ENCODE data around the gene NSD2.

NSD2 gene

GRCh38 chr4:1961563-1961962 is 90.4 kb downstream of the NSD2 start:
- H3K36me3 Mint-ChIP-seq: peaks cover 57 to 74% of the 10 kb centered on the region in 2 donors
- no peak for ATAC-seq (replicated peaks)
- no peaks in the 10 kb centered on the region for H3K27me3 Mint-ChIP-seq

GRCh38 chr4:1962980-1963379 is 91.8 kb downstream of the NSD2 start:
- H3K27me3 Mint-ChIP-seq: no peaks in the 10 kb centered on the region
- H3K4me3 Mint-ChIP-seq: no peak overlapping the region
- DNase-seq (no peak), ATAC-seq (replicated peaks) (no peak)
- H3K36me3 Mint-ChIP-seq: peaks cover 52 to 72% of the 10 kb centered on the region in 2 donors
- no peaks in the 10 kb centered on the region for H3K4me1 Mint-ChIP-seq
- H3K27ac Mint-ChIP-seq: no peak overlapping the region
- H3K9me3 Mint-ChIP-seq: peaks cover 0 to 5% of the 10 kb centered on the region in 2 donors

More at GRCh38 chr4:1961563-1961962, 90.4 kb downstream of the NSD2 start:
- H3K9me3 Mint-ChIP-seq: peaks cover 0 to 5% of the 10 kb centered on the region in 2 donors
- H3K4me1 Mint-ChIP-seq: no peaks in the 10 kb centered on the region
- H3K27ac Mint-ChIP-seq: no peak overlapping the region
- no peak for DNase-seq
- H3K4me3 Mint-ChIP-seq: no peak overlapping the region

GRCh38 chr4:1964443-1964842 is 93.2 kb downstream of the NSD2 start:
- H3K27me3 Mint-ChIP-seq: no peaks in the 10 kb centered on the region
- H3K36me3 Mint-ChIP-seq: peaks cover 44 to 70% of the 10 kb centered on the region in 2 donors
- ATAC-seq (replicated peaks): no peak
- H3K4me3 Mint-ChIP-seq: no peak overlapping the region
- H3K9me3 Mint-ChIP-seq: peaks cover 0 to 5% of the 10 kb centered on the region in 2 donors
- H3K4me1 Mint-ChIP-seq: no peaks in the 10 kb centered on the region
- no peak overlapping the region for H3K27ac Mint-ChIP-seq
- DNase-seq: no peak

GRCh38 chr4:1964971-1965370 is 93.8 kb downstream of the NSD2 start:
- no peak for ATAC-seq (replicated peaks)

GRCh38 chr4:1967512-1968149 is 96.4 kb downstream of the NSD2 start:
- peaks cover 0 to 5% of the 10 kb centered on the region in 2 donors for H3K9me3 Mint-ChIP-seq
- peaks cover 41 to 63% of the 10 kb centered on the region in 2 donors for H3K36me3 Mint-ChIP-seq
- H3K4me3 Mint-ChIP-seq: no peak overlapping the region
- DNase-seq (no peak), ATAC-seq (replicated peaks) (no peak)
- no peak overlapping the region for H3K27ac Mint-ChIP-seq
- no peaks in the 10 kb centered on the region for H3K27me3 Mint-ChIP-seq
- no peaks in the 10 kb centered on the region for H3K4me1 Mint-ChIP-seq

More at GRCh38 chr4:1964971-1965370, 93.8 kb downstream of the NSD2 start:
- H3K4me3 Mint-ChIP-seq: no peak overlapping the region
- no peaks in the 10 kb centered on the region for H3K4me1 Mint-ChIP-seq
- no peaks in the 10 kb centered on the region for H3K27me3 Mint-ChIP-seq
- no peak overlapping the region for H3K27ac Mint-ChIP-seq
- H3K9me3 Mint-ChIP-seq: peaks cover 0 to 5% of the 10 kb centered on the region in 2 donors
- DNase-seq: no peak
- peaks cover 44 to 71% of the 10 kb centered on the region in 2 donors for H3K36me3 Mint-ChIP-seq

- no peaks in the 10 kb centered on the region for H3K27me3 Mint-ChIP-seq
- no peak overlapping the region for H3K4me3 Mint-ChIP-seq
- H3K36me3 Mint-ChIP-seq: peaks cover 39 to 63% of the 10 kb centered on the region in 2 donors
- ATAC-seq (replicated peaks) (no peak), DNase-seq (no peak)
- H3K4me1 Mint-ChIP-seq: no peaks in the 10 kb centered on the region
- peaks cover 0 to 5% of the 10 kb centered on the region in 2 donors for H3K9me3 Mint-ChIP-seq
- H3K27ac Mint-ChIP-seq: peak overlapping the region; percentile 75
Measured at GRCh38 chr4:1968686-1969295, 97.6 kb downstream of the NSD2 start.

- no peak for ATAC-seq (replicated peaks)
- no peak for DNase-seq
- Mint-ChIP-seq H3K27ac (no peak overlapping the region), H3K4me3 (no peak overlapping the region), H3K9me3 (peaks cover 0 to 2% of the 10 kb centered on the region in 2 donors), H3K27me3 (no peaks in the 10 kb centered on the region), H3K4me1 (no peaks in the 10 kb centered on the region), H3K36me3 (peaks cover 42 to 65% of the 10 kb centered on the region in 2 donors)
Measured at GRCh38 chr4:1969928-1970723, 98.9 kb downstream of the NSD2 start.

GRCh38 chr4:1970926-1971325 is 99.7 kb downstream of the NSD2 start:
- Mint-ChIP-seq H3K36me3 (peaks cover 43 to 63% of the 10 kb centered on the region in 2 donors), H3K27me3 (no peaks in the 10 kb centered on the region), H3K4me1 (no peaks in the 10 kb centered on the region), H3K27ac (no peak overlapping the region), H3K4me3 (no peak overlapping the region), H3K9me3 (no peaks in the 10 kb centered on the region)
- DNase-seq (no peak), ATAC-seq (replicated peaks) (no peak)

GRCh38 chr4:1971456-1972200 is 100.4 kb downstream of the NSD2 start:
- no peak overlapping the region for H3K27ac Mint-ChIP-seq
- no peaks in the 10 kb centered on the region for H3K4me1 Mint-ChIP-seq
- peaks cover 42 to 65% of the 10 kb centered on the region in 2 donors for H3K36me3 Mint-ChIP-seq
- H3K9me3 Mint-ChIP-seq: no peaks in the 10 kb centered on the region
- H3K4me3 Mint-ChIP-seq: no peak overlapping the region
- no peaks in the 10 kb centered on the region for H3K27me3 Mint-ChIP-seq
- DNase-seq: no peak
- ATAC-seq (replicated peaks): no peak

- ATAC-seq (replicated peaks): no peak
- Mint-ChIP-seq H3K4me3 (no peak overlapping the region), H3K27me3 (no peaks in the 10 kb centered on the region), H3K27ac (no peak overlapping the region), H3K9me3 (no peaks in the 10 kb centered on the region), H3K36me3 (peaks cover 42 to 71% of the 10 kb centered on the region in 2 donors), H3K4me1 (no peaks in the 10 kb centered on the region)
- no peak for DNase-seq
Measured at GRCh38 chr4:1972414-1972813, 101.2 kb downstream of the NSD2 start.

GRCh38 chr4:1973218-1973617 is 102.0 kb downstream of the NSD2 start:
- Mint-ChIP-seq H3K27me3 (no peaks in the 10 kb centered on the region), H3K27ac (no peak overlapping the region), H3K4me3 (no peak overlapping the region), H3K36me3 (peaks cover 43 to 64% of the 10 kb centered on the region in 2 donors), H3K4me1 (no peaks in the 10 kb centered on the region), H3K9me3 (no peaks in the 10 kb centered on the region)
- no peak for DNase-seq
- ATAC-seq (replicated peaks): no peak

- Mint-ChIP-seq H3K27me3 (no peaks in the 10 kb centered on the region), H3K36me3 (peaks cover 46 to 63% of the 10 kb centered on the region in 2 donors), H3K27ac (no peak overlapping the region), H3K4me1 (no peaks in the 10 kb centered on the region), H3K4me3 (no peak overlapping the region), H3K9me3 (no peaks in the 10 kb centered on the region)
- DNase-seq (no peak), ATAC-seq (replicated peaks) (no peak)
Measured at GRCh38 chr4:1973661-1974060, 102.5 kb downstream of the NSD2 start.

- DNase-seq (no peak), ATAC-seq (replicated peaks) (no peak)
- Mint-ChIP-seq H3K36me3 (peaks cover 52 to 66% of the 10 kb centered on the region in 2 donors), H3K27ac (peak overlapping the region; percentile 62), H3K4me3 (no peak overlapping the region), H3K9me3 (no peaks in the 10 kb centered on the region), H3K27me3 (no peaks in the 10 kb centered on the region), H3K4me1 (no peaks in the 10 kb centered on the region)
Measured at GRCh38 chr4:1974840-1975239, 103.6 kb downstream of the NSD2 start.

- H3K4me1 Mint-ChIP-seq: no peaks in the 10 kb centered on the region
- ATAC-seq (replicated peaks) (no peak), DNase-seq (no peak)
- H3K27ac Mint-ChIP-seq: no peak overlapping the region
- H3K9me3 Mint-ChIP-seq: no peaks in the 10 kb centered on the region
- no peaks in the 10 kb centered on the region for H3K27me3 Mint-ChIP-seq
- H3K4me3 Mint-ChIP-seq: no peak overlapping the region
- H3K36me3 Mint-ChIP-seq: peaks cover 49 to 65% of the 10 kb centered on the region in 2 donors
Measured at GRCh38 chr4:1975391-1975801, 104.2 kb downstream of the NSD2 start.

All from stimulated activated naive B cell treated with anti-CD40 and anti-IgM and Interleukin-4, amounts not matched to agents 10 μg/mL and 1 μg/mL and 100 μg/mL, for 72 hours (primary cell).